ENCODE data around the gene HBM.
"Not testable (repeated sequence)": the region's sequence is repeated elsewhere in the genome, so short reads cannot be mapped to it uniquely, and the experiment has no call there.

Gene HBM, protein sequence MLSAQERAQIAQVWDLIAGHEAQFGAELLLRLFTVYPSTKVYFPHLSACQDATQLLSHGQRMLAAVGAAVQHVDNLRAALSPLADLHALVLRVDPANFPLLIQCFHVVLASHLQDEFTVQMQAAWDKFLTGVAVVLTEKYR

GRCh38 chr16:165539-166374 is at the start of gene HBM:
Gene HBM, plus strand, starts transcription at chr16:165978. Its CDS starts 20 bp downstream, at chr16:165998.
- DNase-seq (ENCODE audit: low read depth) = no peak

- DNase-seq (ENCODE audit: low read depth) = no peak
Measured at GRCh38 chr16:116015-116414, 49.8 kb upstream of the HBM start.

DNA sequence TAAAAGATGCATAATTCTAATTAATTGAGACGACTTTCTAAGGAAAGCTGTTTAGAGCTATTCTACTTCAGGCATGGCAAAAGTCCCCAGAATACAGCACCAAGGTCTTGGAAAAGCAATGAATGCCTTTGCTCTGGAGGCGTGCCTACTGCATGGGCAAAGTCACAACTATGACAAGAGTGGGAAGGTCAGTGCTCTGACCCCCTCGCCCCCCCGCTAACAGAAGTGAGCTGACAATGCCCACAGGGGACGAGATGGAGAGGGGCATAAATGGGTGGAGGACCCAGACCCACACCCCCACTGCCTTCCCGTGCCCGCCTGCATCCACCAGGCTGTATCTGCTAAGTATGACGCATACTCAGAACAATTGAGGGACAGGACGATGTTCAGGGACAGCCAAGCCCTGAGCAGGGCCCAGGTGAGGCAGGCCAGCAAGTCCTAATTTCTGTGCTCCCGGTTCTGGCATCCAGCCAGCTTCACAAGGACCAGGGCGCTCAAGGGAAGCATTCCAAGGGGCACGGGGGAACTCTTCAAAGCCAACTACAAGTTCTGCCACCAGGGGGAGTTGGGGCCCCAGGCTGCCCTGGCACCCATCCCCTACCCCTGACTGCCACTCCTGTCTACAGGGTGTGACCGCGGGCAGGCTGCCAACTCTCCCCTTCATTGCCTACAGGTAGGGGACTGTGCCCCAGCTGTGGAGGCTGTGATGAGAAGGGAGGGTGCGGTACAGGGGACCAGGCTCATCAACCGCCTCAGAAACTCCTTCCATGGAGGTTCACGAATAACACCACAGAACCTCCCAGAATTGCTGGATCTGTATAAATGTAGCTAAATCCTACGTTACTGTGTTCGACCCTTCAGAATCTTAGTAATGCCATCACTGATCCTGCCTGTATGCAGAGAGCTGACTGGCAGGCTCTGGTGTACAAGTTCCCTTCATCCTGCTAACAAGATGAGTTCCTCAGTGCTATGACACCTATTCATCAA is 48.1 kb upstream of the HBM start:
- peak; percentile 48 for DNase-seq (ENCODE audit: low read depth)

DNA sequence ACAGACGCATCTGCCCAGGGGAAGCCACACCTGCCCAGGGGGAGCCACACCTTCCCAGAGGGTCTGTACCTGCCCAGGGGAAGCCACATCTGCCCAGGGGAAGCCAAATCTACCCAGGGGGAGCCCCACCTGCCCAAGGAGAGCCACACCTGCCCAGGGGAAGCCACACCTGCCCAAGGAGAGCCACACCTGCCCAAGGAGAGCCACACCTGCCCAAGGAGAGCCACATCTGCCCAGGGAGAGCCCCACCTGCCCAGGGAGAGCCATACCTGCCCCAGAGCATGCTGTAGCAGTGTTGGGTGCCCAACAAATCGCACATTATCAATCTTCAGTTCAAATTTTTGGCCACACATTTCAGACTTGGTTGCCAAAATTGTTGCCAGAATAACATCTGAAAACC is 46.9 kb upstream of the HBM start:
- no peak for DNase-seq (ENCODE audit: low read depth)

DNA sequence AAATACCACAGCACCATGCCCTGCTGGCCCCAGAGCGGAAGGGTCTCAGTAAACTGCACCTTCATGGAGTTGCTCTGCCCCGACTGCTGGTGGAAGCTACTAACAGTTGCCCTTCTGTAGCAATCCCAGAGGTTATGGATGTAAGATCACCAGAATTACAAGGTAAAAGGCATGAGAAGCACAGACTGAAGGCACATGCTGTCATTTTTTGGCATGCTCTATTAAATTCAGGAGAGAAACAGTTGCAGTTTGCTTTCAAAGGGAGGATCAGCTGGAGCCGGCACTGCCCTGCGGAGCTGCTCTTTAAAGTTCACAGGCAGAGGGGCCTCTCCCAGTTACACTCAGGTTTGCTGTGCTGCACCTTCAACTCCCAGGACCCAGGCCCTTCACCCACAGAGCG is 46.5 kb upstream of the HBM start:
- DNase-seq (ENCODE audit: low read depth) = no peak

DNA sequence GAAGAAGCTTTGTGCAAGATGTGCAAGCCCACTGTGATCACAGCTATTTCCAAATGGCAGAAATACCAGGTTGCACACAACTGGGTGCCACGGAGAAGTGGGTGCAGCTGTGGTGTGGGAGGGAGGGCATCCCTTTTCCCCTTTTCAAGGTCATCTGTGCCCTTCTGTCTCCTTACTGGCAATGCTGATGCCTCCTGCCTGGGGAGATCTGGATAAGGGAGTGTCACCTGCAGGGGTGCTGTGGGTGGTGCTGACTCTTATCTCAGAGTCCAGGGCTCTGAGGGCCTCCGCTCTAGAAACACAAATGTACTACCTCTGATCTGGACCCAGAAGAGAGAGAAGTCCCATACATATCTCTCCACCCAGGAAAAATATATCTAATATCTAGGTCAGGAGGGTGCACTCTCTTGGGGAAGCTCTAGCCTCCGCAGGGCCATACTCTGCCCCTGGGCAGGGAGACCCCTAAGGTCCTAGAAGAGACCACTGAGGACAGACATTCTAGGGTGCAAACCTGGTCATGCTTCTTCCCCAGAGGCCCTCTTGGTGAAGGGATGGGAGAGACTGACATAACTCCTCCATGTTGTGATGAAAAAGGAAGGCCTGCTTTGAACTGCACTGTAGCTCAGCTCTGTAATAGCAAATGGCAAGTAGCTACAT is 45.8 kb upstream of the HBM start:
- no peak for DNase-seq (ENCODE audit: low read depth)

GRCh38 chr16:120756-121155 is 45.0 kb upstream of the HBM start:
- no peak for DNase-seq (ENCODE audit: low read depth)

- no peak for DNase-seq (ENCODE audit: low read depth)
Measured at GRCh38 chr16:122361-122760, 43.4 kb upstream of the HBM start.

DNA sequence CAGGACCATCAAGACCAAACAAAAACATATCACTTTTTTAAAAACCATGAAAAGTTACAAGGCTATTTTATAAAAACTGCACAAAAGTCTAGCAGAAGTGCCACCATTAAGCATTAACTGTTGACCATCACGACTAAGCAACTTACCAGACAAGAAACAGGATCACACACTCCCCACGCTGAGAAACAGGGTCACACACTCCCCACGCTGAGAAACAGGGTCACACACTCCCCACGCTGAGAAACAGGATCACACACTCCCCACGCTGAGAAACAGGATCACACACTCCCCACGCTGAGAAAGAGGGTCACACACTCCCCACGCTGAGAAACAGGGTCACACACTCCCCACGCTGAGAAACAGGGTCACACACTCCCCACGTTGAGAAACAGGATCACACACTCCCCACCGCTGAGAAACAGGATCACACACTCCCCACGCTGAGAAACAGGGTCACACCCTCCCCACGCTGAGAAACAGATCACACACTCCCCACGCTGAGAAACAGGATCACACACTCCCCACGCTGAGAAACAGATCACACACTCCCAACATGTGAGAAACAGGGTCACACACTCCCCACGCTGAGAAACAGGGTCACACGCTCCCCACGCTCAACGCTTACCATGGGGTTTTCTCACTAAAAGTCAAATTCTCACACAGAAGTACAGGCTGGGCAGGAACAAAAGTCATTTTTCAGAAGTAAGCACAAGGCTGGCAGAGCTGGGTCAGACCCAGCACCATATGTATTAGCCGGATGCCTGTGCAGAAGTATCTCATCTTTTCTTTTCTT is 42.0 kb upstream of the HBM start:
- not testable (repeated sequence) for DNase-seq (ENCODE audit: low read depth)

DNA sequence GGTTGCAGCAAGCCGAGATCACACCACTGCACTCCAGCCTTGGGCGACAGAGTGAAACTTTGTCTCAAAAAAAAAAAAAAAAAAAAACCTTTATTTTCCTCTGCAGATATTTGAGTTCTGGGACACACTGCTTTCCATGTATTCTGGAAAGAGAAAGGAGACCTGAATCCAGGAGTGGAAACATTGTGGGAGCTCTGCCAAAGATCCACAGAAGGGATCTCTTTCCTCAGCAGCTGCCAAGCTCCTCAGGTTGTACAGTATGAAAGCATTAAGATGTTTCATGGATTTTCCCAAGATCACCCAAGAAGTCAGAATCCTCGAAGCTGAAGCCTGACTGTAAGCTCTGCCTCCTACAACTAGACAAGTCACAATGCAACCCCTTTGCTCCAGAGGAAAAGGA is 40.8 kb upstream of the HBM start:
- DNase-seq (ENCODE audit: low read depth) = no peak

DNA sequence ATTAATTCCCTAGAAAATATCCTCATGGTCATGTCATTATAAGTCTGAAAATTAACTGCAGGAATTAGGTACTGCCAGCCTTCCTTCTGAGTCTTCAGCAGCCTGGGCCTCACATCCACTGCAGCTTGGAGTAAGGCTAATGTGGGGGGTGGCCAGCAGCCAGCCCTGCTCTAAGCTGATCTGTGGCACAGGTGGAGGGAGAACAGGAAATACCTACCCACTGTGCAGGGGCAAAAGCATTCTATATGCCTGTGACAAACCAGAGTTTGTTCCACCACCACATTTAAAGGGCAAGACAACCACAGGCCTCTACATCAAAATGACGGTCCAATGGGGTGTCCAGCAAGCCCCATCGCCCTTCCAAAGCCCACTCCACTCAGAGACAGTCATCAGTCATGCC is 36.7 kb upstream of the HBM start:
- no peak for DNase-seq (ENCODE audit: low read depth)

GRCh38 chr16:130533-131173 is 35.1 kb upstream of the HBM start:
- DNase-seq (ENCODE audit: low read depth) = no peak

GRCh38 chr16:132120-132519 is 33.7 kb upstream of the HBM start:
- no peak for DNase-seq (ENCODE audit: low read depth)

- no peak for DNase-seq (ENCODE audit: low read depth)
Measured at GRCh38 chr16:133716-134115, 32.1 kb upstream of the HBM start.

DNA sequence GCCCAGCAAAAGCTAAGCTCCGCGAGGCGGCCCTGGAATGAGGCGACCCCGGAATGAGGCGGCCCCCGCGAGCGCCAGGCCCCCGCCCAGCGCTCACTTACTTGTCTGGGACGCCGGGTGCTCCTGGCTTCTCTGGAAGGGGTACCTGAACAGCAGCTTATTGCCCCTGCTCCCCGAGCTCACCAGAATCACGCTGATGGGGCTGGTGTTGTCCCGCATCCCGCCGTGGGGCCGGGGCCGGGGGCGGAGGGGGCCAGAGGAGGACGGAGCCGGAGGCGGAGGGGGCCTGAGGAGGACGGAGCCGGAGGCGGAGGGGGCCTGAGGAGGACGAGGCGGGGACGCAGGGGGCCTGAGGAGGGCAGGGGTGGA is 27.7 kb upstream of the HBM start:
- no peak for DNase-seq (ENCODE audit: low read depth)

- DNase-seq (ENCODE audit: low read depth) = no peak
Measured at GRCh38 chr16:140175-140857, 25.5 kb upstream of the HBM start.

GRCh38 chr16:142405-142967 is 23.3 kb upstream of the HBM start:
- DNase-seq (ENCODE audit: low read depth) = no peak

GRCh38 chr16:143047-143446 is 22.7 kb upstream of the HBM start:
- DNase-seq (ENCODE audit: low read depth) = no peak

DNA sequence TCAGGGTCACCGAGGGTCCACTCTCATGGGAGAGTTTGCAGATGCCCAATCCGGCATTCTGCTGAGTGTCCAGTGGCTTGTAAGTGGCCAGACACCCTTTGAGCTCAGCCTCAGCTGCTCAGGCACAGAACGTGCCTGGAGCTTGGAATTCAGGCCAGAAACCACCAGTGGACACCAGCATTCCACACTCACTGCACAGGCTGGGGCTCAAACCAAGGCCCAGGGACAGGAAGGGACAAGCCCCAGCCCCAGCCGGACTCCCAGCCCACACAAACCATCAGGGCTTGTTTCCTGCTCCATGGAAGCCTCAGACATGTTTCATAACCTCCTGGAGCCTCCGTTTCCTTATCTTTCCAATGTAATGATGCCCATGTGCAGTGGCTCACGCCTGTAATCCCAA is 22.3 kb upstream of the HBM start:
- no peak for DNase-seq (ENCODE audit: low read depth)

DNA sequence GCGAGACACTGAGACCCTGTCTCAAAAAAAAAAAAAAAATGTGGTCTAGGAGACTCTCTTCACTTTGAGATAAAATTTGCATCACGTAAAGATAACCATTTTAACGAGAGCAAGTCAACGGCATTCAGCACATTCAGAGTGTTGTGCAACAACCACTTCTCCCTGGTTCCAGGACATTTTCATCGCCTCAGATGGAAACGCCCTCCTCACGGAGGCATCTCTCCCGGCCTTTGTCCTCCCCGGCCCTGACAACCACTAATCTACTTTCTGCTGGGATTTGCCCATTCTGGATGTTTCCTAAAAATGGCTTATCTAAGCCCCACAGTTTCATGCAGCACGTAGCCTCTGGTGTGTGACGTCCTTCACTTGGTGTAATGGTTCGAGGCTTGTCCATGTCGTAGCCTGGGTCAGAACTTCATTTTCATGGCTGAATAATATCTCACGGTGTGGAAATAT is 21.0 kb upstream of the HBM start:
- no peak for DNase-seq (ENCODE audit: low read depth)
